Stimulated activated CD4-positive, alpha-beta T cell treated with anti-CD3 and anti-CD28 coated beads, Interleukin-2, amount 100 ng/mL, for 24 hours (primary cell): ENCODE data around the gene ZFYVE9.
"Not testable (repeated sequence)": the region's sequence is repeated elsewhere in the genome, so short reads cannot be mapped to it uniquely, and the experiment has no call there.

Experiments used
- DNase-seq, 2 donors: peaks; one replicate each; pipeline ENCODE4 v3.0.0-alpha.2; 2020

Gene ZFYVE9

GRCh38 chr1:52345252-52345651 is 203.4 kb downstream of the ZFYVE9 start:
- DNase-seq, result no peak

GRCh38 chr1:52346653-52347052 is 204.8 kb downstream of the ZFYVE9 start:
- no peak for DNase-seq

- DNase-seq, result no peak
Measured at GRCh38 chr1:52348704-52349300, 206.9 kb downstream of the ZFYVE9 start.

GRCh38 chr1:52352690-52353089 is 210.8 kb downstream of the ZFYVE9 start:
- DNase-seq, result no peak

- DNase-seq, result no peak
Measured at GRCh38 chr1:52355436-52355835, 213.5 kb downstream of the ZFYVE9 start.

- no peak for DNase-seq
Measured at GRCh38 chr1:52355847-52356505, 214.1 kb downstream of the ZFYVE9 start.

GRCh38 chr1:52356818-52357355 is 215.0 kb downstream of the ZFYVE9 start:
- no peak for DNase-seq

GRCh38 chr1:52357397-52357796 is 215.5 kb downstream of the ZFYVE9 start:
- DNase-seq, result no peak

GRCh38 chr1:52358851-52359497 is 217.1 kb downstream of the ZFYVE9 start:
- no peak for DNase-seq

- DNase-seq, result no peak
Measured at GRCh38 chr1:52359676-52360594, 218.0 kb downstream of the ZFYVE9 start.

GRCh38 chr1:52360595-52360968 is 218.7 kb downstream of the ZFYVE9 start:
- no peak for DNase-seq

GRCh38 chr1:52364235-52364839 is 222.4 kb downstream of the ZFYVE9 start:
- DNase-seq, result peak in 1 of 2 donors; percentile 24

GRCh38 chr1:52365071-52365745 is 223.3 kb downstream of the ZFYVE9 start:
- DNase-seq, result peak; percentile 28 to 30

- peak; percentile 99 for DNase-seq
Measured at GRCh38 chr1:52365746-52366516, 224.0 kb downstream of the ZFYVE9 start, which contains the start of gene CC2D1B. Gene CC2D1B, minus strand, starts transcription at chr1:52366205. Its CDS starts 1,585 bp downstream, at chr1:52364620.

GRCh38 chr1:52366517-52366827 is 224.6 kb downstream of the ZFYVE9 start:
- no peak for DNase-seq

GRCh38 chr1:52367272-52367671 is 225.4 kb downstream of the ZFYVE9 start:
- DNase-seq, result no peak

- peak; percentile 61 to 68 for DNase-seq
Measured at GRCh38 chr1:52368383-52369172, 226.7 kb downstream of the ZFYVE9 start.

GRCh38 chr1:52369851-52370250 is 228.0 kb downstream of the ZFYVE9 start:
- not testable (repeated sequence) for DNase-seq

GRCh38 chr1:52385376-52385775 is 243.5 kb downstream of the ZFYVE9 start:
- no peak for DNase-seq

- DNase-seq, result no peak
Measured at GRCh38 chr1:52386458-52386857, 244.6 kb downstream of the ZFYVE9 start.
